Testis (tissue), 3 donors: ENCODE results near the gene GPC6. TPM values are rescaled to one million over a fixed set of nuclear protein-coding genes. Genes with fewer than 3 reads are reported as not detected.
"Not testable (repeated sequence)": the region's sequence is repeated elsewhere in the genome, so short reads cannot be mapped to it uniquely, and the experiment has no call there.

Experiments
- DNase-seq: peaks from one replicate; pipeline ENCODE4 v3.0.0-alpha.2; 2019
- H3K27ac ChIP-seq, 2 donors: fragments of 200-600 bp; sonication (generic); one replicate each; pipeline ENCODE4 v1.5.1; 2019
- H3K27me3 ChIP-seq: fragments of 200-600 bp; sonication (generic); one replicate; pipeline ENCODE4 v1.5.1; 2019
- H3K36me3 ChIP-seq: fragments of 200-600 bp; sonication (generic); one replicate; pipeline ENCODE4 v1.5.1; 2017; ENCODE audit warnings: low read depth; ENCODE audit errors: missing control alignments
- H3K4me1 ChIP-seq: fragments of 200-600 bp; sonication (generic); one replicate; pipeline ENCODE4 v1.5.1; 2019
- H3K4me3 ChIP-seq, 2 donors: fragments of 200-600 bp; sonication (generic); one replicate each; pipeline ENCODE4 v1.5.1; 2017 to 2019
- H3K9me3 ChIP-seq: fragments of 200-600 bp; sonication (generic); one replicate; pipeline ENCODE4 v1.5.1; 2017
- CTCF ChIP-seq, 3 experiments: fragments of 450-650 bp in 2 of 3; fragments of 200-600 bp in 1 of 3; sonication (generic) in 1 of 3; IDR thresholded peaks; one replicate each; pipeline ENCODE4 v1.5.1; 2016 to 2019; ENCODE audit warnings: antibody characterized with exemption in 3 of 3, mild to moderate bottlenecking in 2 of 3, moderate library complexity in 1 of 3
- POLR2A ChIP-seq: fragments of 450-650 bp; IDR thresholded peaks from one replicate; pipeline ENCODE4 v1.6.1; 2017; ENCODE audit warnings: antibody characterized with exemption, mild to moderate bottlenecking, moderate library complexity
- WGBS, 2 donors: methylation state at CpG; one replicate each; pipeline ENCODE4 v1.1.5; 2018; 5-methylcytosine and 5-hydroxymethylcytosine counted together
- intact Hi-C: fragments of 100-400 bp; cut with DNase I; formaldehyde crosslinking; loops from one replicate; pipeline ENCODE4 v1.15.1; 2023; ENCODE audit warnings: low total_unique reads
- polyA plus RNA-seq: library from polyadenylated mRNA; stranded (reverse); fragments of 350-450 nt; fragmentation: Illumina TruSeq; extraction: RNeasy Lipid Tissue Mini Kit (QIAGEN cat#74804); gene quantifications from one replicate; pipeline ENCODE4 v1.2.3, GENCODE V29; 2014; ENCODE audit warnings: low read depth, low replicate concordance; ENCODE audit not compliant: insufficient read depth
- total RNA-seq, 2 donors: library from RNA; depleted of rRNA; stranded (reverse); fragments of >200 nt; gene quantifications; one replicate each; pipeline ENCODE4 v1.2.3, GENCODE V29; 2016

The GPC6 gene
- total and polyA plus RNA-seq, 3 donors from 2014 or later = 2.2 to 6.9 (median 4.3) TPM

GRCh38 chr13:93450191-93450621 lies 223.6 kb downstream of the GPC6 start:
- no peaks in the 10 kb centered on the region for H3K9me3 ChIP-seq

GRCh38 chr13:93450761-93451160 lies 224.2 kb downstream of the GPC6 start:
- no peak for DNase-seq
- intact Hi-C loops = no loop called here
- no peaks in the 10 kb centered on the region for H3K9me3 ChIP-seq
- H3K27me3 ChIP-seq = no peaks in the 10 kb centered on the region
- no peak overlapping the region for H3K27ac ChIP-seq
- no peak overlapping the region for H3K4me3 ChIP-seq
- TF ChIP-seq POLR2A (no peak), CTCF (IDR thresholded peaks at IDR 0.05) (no peak)
- no peaks in the 10 kb centered on the region for H3K4me1 ChIP-seq
- no peaks in the 10 kb centered on the region for H3K36me3 ChIP-seq

More at GRCh38 chr13:93450191-93450621, 223.6 kb downstream of the GPC6 start:
- DNase-seq = no peak
- Histone ChIP-seq H3K27me3 (no peaks in the 10 kb centered on the region), H3K4me3 (no peak overlapping the region), H3K36me3 (no peaks in the 10 kb centered on the region), H3K4me1 (no peaks in the 10 kb centered on the region), H3K27ac (no peak overlapping the region)
- intact Hi-C loops = no loop called here
- no peak for TF ChIP-seq CTCF (IDR thresholded peaks at IDR 0.05)
- no peak for TF ChIP-seq POLR2A

GRCh38 chr13:93454676-93455235 lies 228.1 kb downstream of the GPC6 start:
- H3K9me3 ChIP-seq, DNase-seq, intact Hi-C loops, H3K27me3 ChIP-seq, H3K27ac ChIP-seq, H3K36me3 ChIP-seq, H3K4me1 ChIP-seq: not testable (repeated sequence)
- WGBS, 2 donors = 76% methylated on average over 35 of the region's 36 CpGs; no CpG with 5 or more reads in 1 of the 2 donors
- H3K4me3 ChIP-seq = peak overlapping the region in 1 of 2 donors; percentile 20

GRCh38 chr13:93455861-93456260 lies 229.3 kb downstream of the GPC6 start:
- H3K27ac ChIP-seq = no peak overlapping the region
- 58 to 61% methylated on average over 4 of the region's 4 CpGs for WGBS, 2 donors
- H3K9me3 ChIP-seq = no peaks in the 10 kb centered on the region
- H3K4me3 ChIP-seq = no peak overlapping the region
- H3K36me3 ChIP-seq = no peaks in the 10 kb centered on the region
- no peak for DNase-seq
- TF ChIP-seq CTCF (IDR thresholded peaks at IDR 0.05) (no peak), POLR2A (no peak)
- H3K4me1 ChIP-seq = no peaks in the 10 kb centered on the region
- no peaks in the 10 kb centered on the region for H3K27me3 ChIP-seq
- intact Hi-C loops = no loop called here

GRCh38 chr13:93460005-93460404 lies 233.4 kb downstream of the GPC6 start:
- no peak for TF ChIP-seq POLR2A
- TF ChIP-seq CTCF (IDR thresholded peaks at IDR 0.05) = no peak
- DNase-seq = no peak
- intact Hi-C loops = no loop called here
- Histone ChIP-seq H3K36me3 (no peaks in the 10 kb centered on the region), H3K27ac (no peak overlapping the region), H3K4me1 (no peaks in the 10 kb centered on the region), H3K9me3 (no peaks in the 10 kb centered on the region), H3K27me3 (no peaks in the 10 kb centered on the region), H3K4me3 (no peak overlapping the region)
